Measurements from ENCODE around the gene CAT. TPM values are rescaled to one million over a fixed set of nuclear protein-coding genes. Genes with fewer than 3 reads are reported as not detected.

The CAT gene
- total RNA-seq, 1 donor from 2014 or later, result 29.2 TPM

GRCh38 chr11:34521265-34521664, 82.5 kb downstream of the CAT start:
- Mint-ChIP-seq H3K36me3 (no peaks in the 10 kb centered on the region), H3K9me3 (no peaks in the 10 kb centered on the region), H3K4me1 (peaks cover 35% of the 10 kb centered on the region), H3K4me3 (no peak overlapping the region), H3K27me3 (ENCODE audit: low read depth) (peaks cover 3% of the 10 kb centered on the region), H3K27ac (no peak overlapping the region)
- TF ChIP-seq CTCF (IDR thresholded peaks at IDR 0.05; ENCODE audit: unreplicated experiment), result no peak
- DNase-seq (ENCODE audit: low spot score in 2 of 2, unreplicated experiment in 2 of 2), result no peak

Other genes starting within 250 kb of the CAT start
- gene ABTB2, start 80.9 kb upstream of the CAT start, total RNA-seq, result 2.6 to 3.1 TPM (median 2.7 TPM) in 3 replicates
- 2.1 to 2.4 TPM (median 2.2 TPM) in 3 replicates for gene ELF5, start 74.9 kb downstream of the CAT start, total RNA-seq
- gene EHF, start 182.2 kb downstream of the CAT start, total RNA-seq, result 1.0 to 1.3 TPM (median 1.2 TPM) in 3 replicates